ENCODE results near the gene CASP1. TPM values are rescaled to one million over a fixed set of nuclear protein-coding genes. Genes with fewer than 3 reads are reported as not detected.

Gene CASP1
- total and polyA plus RNA-seq, 10 of the 15 experiments (the other 5 are each of a cell fraction or from before 2014, with no cell fraction given), result 9.0 to 39.7 (median 17.6) TPM

- CTCF ChIA-PET, result no interaction called here
- POLR2A ChIA-PET, result no interaction called here
- intact Hi-C loops (cut with micrococcal nuclease; ENCODE audit: unreplicated experiment), result loop anchor here (5.0 kb wide), 1 partner anchor 57 kb away; no protein-coding TSS in a partner anchor
- no peak for TF ChIP-seq CBX3 (IDR thresholded peaks at IDR 0.05; ENCODE audit: borderline replicate concordance, low read depth)
- TF ChIP-seq PBX3 (IDR thresholded peaks at IDR 0.05; ENCODE audit: insufficient replicate concordance, low read depth, low read length), result no peak
- TF ChIP-seq CUX1 (IDR thresholded peaks at IDR 0.05; ENCODE audit: insufficient replicate concordance, low read depth, low read length), result no peak
- no peak for TF ChIP-seq BHLHE40 (IDR thresholded peaks at IDR 0.05; ENCODE audit: borderline replicate concordance in 1 of 2, low read depth in 2 of 2, low read length in 1 of 2)
- TF ChIP-seq SP1 (IDR thresholded peaks at IDR 0.05; ENCODE audit: low read depth, low read length), result no peak
- no peak for TF ChIP-seq IRF5 (IDR thresholded peaks at IDR 0.05; ENCODE audit: borderline replicate concordance)
- TF ChIP-seq EZH2 (IDR thresholded peaks at IDR 0.05; ENCODE audit: borderline replicate concordance, control insufficient read depth, low read depth, low read length), result no peak
- TF ChIP-seq MYB (IDR thresholded peaks at IDR 0.05; ENCODE audit: borderline replicate concordance, low read depth, low read length), result no peak
- TF ChIP-seq HCFC1 (IDR thresholded peaks at IDR 0.05; ENCODE audit: low read length), result no peak
- no peak for TF ChIP-seq BACH1 (IDR thresholded peaks at IDR 0.05; ENCODE audit: borderline replicate concordance)
- TF ChIP-seq JUNB (IDR thresholded peaks at IDR 0.05), result no peak
- no peak for TF ChIP-seq RAD21 (IDR thresholded peaks at IDR 0.05; ENCODE audit: insufficient read depth, low read depth, low read length)
- no peak for TF ChIP-seq LARP7 (IDR thresholded peaks at IDR 0.05)
- no peak for TF ChIP-seq RCOR1 (conservative IDR thresholded peaks at IDR 0.05; ENCODE audit: low read depth, low read length)
- no peak for TF ChIP-seq ZZZ3 (IDR thresholded peaks at IDR 0.05; ENCODE audit: control insufficient read depth, insufficient read length, low read depth)
- TF ChIP-seq TARDBP (IDR thresholded peaks at IDR 0.05; ENCODE audit: borderline replicate concordance), result no peak
- in situ Hi-C loops (cut with MboI), result loop anchor here (10.0 kb wide), 1 partner anchor 389 kb away; no protein-coding TSS in a partner anchor
- FAIRE-seq (no peak), DNase-seq (ENCODE audit: low read depth, low spot score) (no peak), ATAC-seq (no peak)
- Histone ChIP-seq H3K36me3 (ENCODE audit: control insufficient read depth in 2 of 2, insufficient read depth in 2 of 2, low read length in 1 of 2) (no peaks in the 10 kb centered on the region), H2AFZ (ENCODE audit: control insufficient read depth, low read depth, low read length) (no peak overlapping the region), H4K20me1 (ENCODE audit: control insufficient read depth, insufficient read depth) (no peaks in the 10 kb centered on the region), H3K4me1 (ENCODE audit: control insufficient read depth, insufficient read depth, low read length) (no peaks in the 10 kb centered on the region), H3K9ac (ENCODE audit: control insufficient read depth, insufficient read depth, low read length) (no peak overlapping the region), H3K79me2 (ENCODE audit: control insufficient read depth, insufficient read depth, low read length) (no peaks in the 10 kb centered on the region), H3K4me3 (no peak overlapping the region), H3K4me2 (ENCODE audit: control insufficient read depth, insufficient read depth) (no peak overlapping the region), H3K27ac (ENCODE audit: control insufficient read depth, insufficient read depth) (no peak overlapping the region), H3K27me3 (replicated peaks in 1 of 2; ENCODE audit: control insufficient read depth in 2 of 2, insufficient read depth in 2 of 2, low read length in 1 of 2) (no peaks in the 10 kb centered on the region), H3K9me3 (replicated peaks; ENCODE audit: control insufficient read depth, insufficient read depth, low read length) (no peaks in the 10 kb centered on the region)
- RAD21 ChIA-PET (ENCODE audit: unreplicated experiment), result no interaction called here
- SMC1A ChIA-PET (ENCODE audit: uncharacterized antibody, unreplicated experiment), result no interaction called here
- BruUV-seq (replicated peaks), result no TSS peak
- 46% methylated on average over 3 of the region's 3 CpGs for WGBS (ENCODE audit: insufficient coverage, insufficient replicate concordance, low lambda C conversion rate, missing lambda C conversion rate)
Measured at GRCh38 chr11:105004021-105004420, 30.9 kb downstream of the CASP1 start.
